Activated CD4-positive, alpha-beta memory T cell treated with anti-CD3 and anti-CD28 coated beads for 36 hours (primary cell): ENCODE measurements around the gene TMEM52. TPM values are rescaled to one million over a fixed set of nuclear protein-coding genes. Genes with fewer than 3 reads are reported as not detected.
A peak's percentile ranks its signal among the peaks of the same experiment; 100 is the strongest.
"Not testable (repeated sequence)": the region's sequence is repeated elsewhere in the genome, so short reads cannot be mapped to it uniquely, and the experiment has no call there.

Source experiments
- CTCF ChIA-PET: fragments of 350-600 bp; sonication (Branson Sonifier 250); formaldehyde crosslinking; loops from one replicate; lab custom pipeline; 2021; ENCODE audit warnings: antibody characterized with exemption, inconsistent platforms; lab: Charles Lee
- POLR2A ChIA-PET: fragments of 350-600 bp; sonication (Branson Sonifier 250); formaldehyde crosslinking; loops from one replicate; lab custom pipeline; 2021; ENCODE audit warnings: antibody characterized with exemption; lab: Charles Lee
- DNase-seq: peaks from one replicate; pipeline ENCODE4 v3.0.0-alpha.2; 2020
- H3K27ac Mint-ChIP-seq: one replicate; pipeline ENCODE4 v1.8.0; 2021; ENCODE audit warnings: mixed read lengths
- H3K27me3 Mint-ChIP-seq: one replicate; pipeline ENCODE4 v1.8.0; 2021; ENCODE audit warnings: mixed read lengths
- H3K36me3 Mint-ChIP-seq: one replicate; pipeline ENCODE4 v1.8.0; 2021; ENCODE audit warnings: mixed read lengths
- H3K4me1 Mint-ChIP-seq: one replicate; pipeline ENCODE4 v1.8.0; 2021; ENCODE audit warnings: low read depth, mixed read lengths
- H3K4me3 Mint-ChIP-seq: one replicate; pipeline ENCODE4 v1.8.0; 2021; ENCODE audit warnings: mild to moderate bottlenecking, mixed read lengths
- H3K9me3 Mint-ChIP-seq: one replicate; pipeline ENCODE4 v1.8.0; 2021; ENCODE audit warnings: mixed read lengths
- intact Hi-C: fragments of 100-400 bp; cut with micrococcal nuclease; formaldehyde crosslinking; loops from one replicate; pipeline ENCODE4 v1.15.1; 2023
- total RNA-seq, 2 experiments: library from RNA; stranded (reverse); gene quantifications; one replicate each; pipeline ENCODE4 v1.2.3, GENCODE V29; 2021

Gene TMEM52
- total RNA-seq, 2 experiments from 2014 or later, result 0.33 to 0.34 TPM

- intact Hi-C loops, result no loop called here
- no peak for DNase-seq
- CTCF ChIA-PET, result interaction anchor here (2.1 kb wide), 1 partner anchor 12 kb away, joined by 12 read pairs; no protein-coding TSS in a partner anchor
- Mint-ChIP-seq H3K4me1 (peaks cover 30% of the 10 kb centered on the region), H3K4me3 (peak overlapping the region; percentile 45), H3K9me3 (no peaks in the 10 kb centered on the region), H3K27ac (no peak overlapping the region), H3K27me3 (no peaks in the 10 kb centered on the region), H3K36me3 (no peaks in the 10 kb centered on the region)
- POLR2A ChIA-PET, result no interaction called here
Measured at GRCh38 chr1:1893291-1893985, 25.6 kb downstream of the TMEM52 start.

- POLR2A ChIA-PET, result no interaction called here
- no peak overlapping the region for H3K27ac Mint-ChIP-seq
- intact Hi-C loops, result no loop called here
Measured at GRCh38 chr1:1892763-1893120, 26.3 kb downstream of the TMEM52 start.

GRCh38 chr1:1892079-1892762 is 26.9 kb downstream of the TMEM52 start:
- no peak for DNase-seq
- Mint-ChIP-seq H3K27me3 (no peaks in the 10 kb centered on the region), H3K4me3 (peak overlapping the region; percentile 72), H3K9me3 (no peaks in the 10 kb centered on the region), H3K36me3 (peaks cover 4% of the 10 kb centered on the region), H3K27ac (peak overlapping the region; percentile 86), H3K4me1 (peaks cover 41% of the 10 kb centered on the region)
- intact Hi-C loops, result no loop called here
- CTCF ChIA-PET, result interaction anchor here (1.1 to 2.0 kb wide), 3 partner anchors 14 to 65 kb away, joined by 3 to 10 read pairs (median 7); no protein-coding TSS in a partner anchor
- POLR2A ChIA-PET, result no interaction called here

More at GRCh38 chr1:1892763-1893120, 26.3 kb downstream of the TMEM52 start:
- no peaks in the 10 kb centered on the region for H3K27me3 Mint-ChIP-seq
- H3K9me3 Mint-ChIP-seq, result no peaks in the 10 kb centered on the region
- DNase-seq, result no peak
- CTCF ChIA-PET, result interaction anchor here (1.7 to 2.0 kb wide), 2 partner anchors 13 to 16 kb away, joined by 7 to 10 read pairs; no protein-coding TSS in a partner anchor
- peaks cover 4% of the 10 kb centered on the region for H3K36me3 Mint-ChIP-seq
- peak overlapping the region; percentile 72 for H3K4me3 Mint-ChIP-seq
- H3K4me1 Mint-ChIP-seq, result peaks cover 37% of the 10 kb centered on the region

- intact Hi-C loops, result loop anchor here (2.0 kb wide), 1 partner anchor 17 kb away; no protein-coding TSS in a partner anchor
- CTCF ChIA-PET, result interaction anchor here (1.1 to 2.0 kb wide), 3 partner anchors 14 to 64 kb away, joined by 3 to 10 read pairs (median 7); no protein-coding TSS in a partner anchor
- Mint-ChIP-seq H3K36me3 (peaks cover 7% of the 10 kb centered on the region), H3K4me1 (peaks cover 45% of the 10 kb centered on the region), H3K9me3 (no peaks in the 10 kb centered on the region), H3K27ac (peak overlapping the region; percentile 86), H3K4me3 (peak overlapping the region; percentile 72), H3K27me3 (no peaks in the 10 kb centered on the region)
- peak; percentile 73 for DNase-seq
- POLR2A ChIA-PET, result no interaction called here
Measured at GRCh38 chr1:1891349-1892078, 27.6 kb downstream of the TMEM52 start.

- peak; percentile 90 for DNase-seq
- H3K4me1 Mint-ChIP-seq, result peaks cover 49% of the 10 kb centered on the region
- intact Hi-C loops, result loop anchor here (2.0 kb wide), 1 partner anchor 18 kb away; no protein-coding TSS in a partner anchor
- CTCF ChIA-PET, result interaction anchor here (1.1 to 2.0 kb wide), 3 partner anchors 15 to 63 kb away, joined by 3 to 10 read pairs (median 7); no protein-coding TSS in a partner anchor
- H3K36me3 Mint-ChIP-seq, result peaks cover 11% of the 10 kb centered on the region
- peak within 1 kb of the TSS; percentile 88 for H3K27ac Mint-ChIP-seq
- no peaks in the 10 kb centered on the region for H3K9me3 Mint-ChIP-seq
- H3K27me3 Mint-ChIP-seq, result no peaks in the 10 kb centered on the region
- POLR2A ChIA-PET, result no interaction called here
- H3K4me3 Mint-ChIP-seq, result peak within 1 kb of the TSS; percentile 81
Measured at GRCh38 chr1:1890506-1891348, 28.4 kb downstream of the TMEM52 start, which contains the start of gene GNB1. Gene GNB1 (minus strand): TSS chr1:1891087. CDS start chr1:1825453, 65,634 bp downstream.

GRCh38 chr1:1889847-1890505 is 29.1 kb downstream of the TMEM52 start:
- H3K36me3 Mint-ChIP-seq, result peaks cover 11% of the 10 kb centered on the region
- peaks cover 46% of the 10 kb centered on the region for H3K4me1 Mint-ChIP-seq
- H3K27ac Mint-ChIP-seq, result peak overlapping the region; percentile 85
- CTCF ChIA-PET, result no interaction called here
- intact Hi-C loops, result loop anchor here (2.0 kb wide), 2 partner anchors 19 to 109 kb away; no protein-coding TSS in a partner anchor
- no peaks in the 10 kb centered on the region for H3K27me3 Mint-ChIP-seq
- H3K4me3 Mint-ChIP-seq, result peak overlapping the region; percentile 81
- POLR2A ChIA-PET, result interaction anchor here (1.1 kb wide), 1 partner anchor 21 kb away, joined by 3 read pairs; no protein-coding TSS in a partner anchor
- no peaks in the 10 kb centered on the region for H3K9me3 Mint-ChIP-seq
- peak; percentile 57 for DNase-seq

- H3K27ac Mint-ChIP-seq, result peak overlapping the region; percentile 85
- intact Hi-C loops, result loop anchor here (2.0 kb wide), 1 partner anchor 108 kb away; no protein-coding TSS in a partner anchor
- POLR2A ChIA-PET, result interaction anchor here (1.1 kb wide), 2 partner anchors 10 to 20 kb away, joined by 3 read pairs; no protein-coding TSS in a partner anchor
- CTCF ChIA-PET, result interaction anchor here (1.2 kb wide), 1 partner anchor 66 kb away, joined by 3 read pairs; no protein-coding TSS in a partner anchor
- no peaks in the 10 kb centered on the region for H3K9me3 Mint-ChIP-seq
- H3K27me3 Mint-ChIP-seq, result no peaks in the 10 kb centered on the region
- peak overlapping the region; percentile 81 for H3K4me3 Mint-ChIP-seq
- peaks cover 11% of the 10 kb centered on the region for H3K36me3 Mint-ChIP-seq
- H3K4me1 Mint-ChIP-seq, result peaks cover 43% of the 10 kb centered on the region
- DNase-seq, result no peak
Measured at GRCh38 chr1:1889090-1889750, 29.9 kb downstream of the TMEM52 start.

- H3K4me1 Mint-ChIP-seq, result peaks cover 71% of the 10 kb centered on the region
- H3K27ac Mint-ChIP-seq, result peak overlapping the region; percentile 23
- POLR2A ChIA-PET, H3K27me3 Mint-ChIP-seq, H3K4me3 Mint-ChIP-seq, intact Hi-C loops, DNase-seq, CTCF ChIA-PET, H3K9me3 Mint-ChIP-seq: not testable (repeated sequence)
- peaks cover 17% of the 10 kb centered on the region for H3K36me3 Mint-ChIP-seq
Measured at GRCh38 chr1:1883890-1884289, 35.2 kb downstream of the TMEM52 start.

- intact Hi-C loops, result no loop called here
- Mint-ChIP-seq H3K4me3 (no peak overlapping the region), H3K36me3 (peaks cover 23% of the 10 kb centered on the region), H3K4me1 (peaks cover 71% of the 10 kb centered on the region), H3K27me3 (no peaks in the 10 kb centered on the region), H3K9me3 (no peaks in the 10 kb centered on the region), H3K27ac (peak overlapping the region; percentile 23)
- no peak for DNase-seq
- ChIA-PET CTCF (interaction anchor here (0.6 to 2.0 kb wide), 3 partner anchors 22 to 94 kb away, joined by 3 to 6 read pairs (median 4); no protein-coding TSS in a partner anchor), POLR2A (no interaction called here)
Measured at GRCh38 chr1:1883092-1883873, 35.8 kb downstream of the TMEM52 start.
